A204.1 (cell line): Measurements from ENCODE around the gene TNFAIP8L3.
"Not testable (repeated sequence)": the region's sequence is repeated elsewhere in the genome, so short reads cannot be mapped to it uniquely, and the experiment has no call there.

ENCODE experiments used
- FAIRE-seq: peaks from 2 replicates; lab custom pipeline; 2012; peaks lifted over from hg19 to GRCh38; lab: Jason Lieb, UNC

The TNFAIP8L3 gene

DNA sequence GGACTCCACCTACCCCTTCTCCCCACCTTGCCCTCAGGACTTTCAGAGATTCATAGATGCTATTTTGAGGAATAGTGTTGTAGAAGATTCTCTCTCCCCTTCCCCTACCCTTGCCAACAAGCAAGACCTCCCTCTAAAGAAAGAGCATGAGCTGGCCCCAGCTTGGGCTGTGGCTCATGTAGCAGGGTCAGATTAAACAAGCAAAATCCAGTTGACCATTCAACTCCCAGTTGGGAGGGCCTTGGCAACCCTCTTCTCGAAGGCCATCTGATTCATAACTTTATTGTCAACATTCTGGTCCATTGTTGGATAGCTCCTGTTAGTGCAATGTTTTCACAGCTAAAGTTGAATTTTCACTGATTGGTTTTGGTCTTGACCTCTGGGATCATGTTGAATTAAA lies 41.1 kb downstream of the TNFAIP8L3 start:
- FAIRE-seq = no peak

GRCh38 chr15:51051776-51052175 lies 42.9 kb downstream of the TNFAIP8L3 start:
- no peak for FAIRE-seq

DNA sequence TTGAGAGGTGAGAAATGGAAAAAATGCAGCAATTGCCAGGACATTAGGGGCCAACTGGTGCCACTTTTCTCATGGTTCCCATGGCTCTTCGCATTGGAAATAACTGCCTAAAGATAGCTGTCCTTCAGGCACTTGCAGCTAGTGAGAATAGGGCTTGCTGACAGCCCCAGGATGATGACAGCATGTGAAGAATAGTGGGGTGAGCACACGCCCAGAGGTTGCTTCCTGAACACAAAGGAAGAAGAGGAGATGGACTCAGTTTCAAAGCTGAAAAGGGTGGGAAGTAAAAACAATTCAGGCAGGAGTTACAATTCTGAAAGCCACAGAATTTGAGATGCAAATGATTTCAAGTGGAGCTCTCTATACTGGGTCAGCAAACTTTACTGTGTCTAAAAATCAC lies 45.6 kb downstream of the TNFAIP8L3 start:
- FAIRE-seq = no peak

DNA sequence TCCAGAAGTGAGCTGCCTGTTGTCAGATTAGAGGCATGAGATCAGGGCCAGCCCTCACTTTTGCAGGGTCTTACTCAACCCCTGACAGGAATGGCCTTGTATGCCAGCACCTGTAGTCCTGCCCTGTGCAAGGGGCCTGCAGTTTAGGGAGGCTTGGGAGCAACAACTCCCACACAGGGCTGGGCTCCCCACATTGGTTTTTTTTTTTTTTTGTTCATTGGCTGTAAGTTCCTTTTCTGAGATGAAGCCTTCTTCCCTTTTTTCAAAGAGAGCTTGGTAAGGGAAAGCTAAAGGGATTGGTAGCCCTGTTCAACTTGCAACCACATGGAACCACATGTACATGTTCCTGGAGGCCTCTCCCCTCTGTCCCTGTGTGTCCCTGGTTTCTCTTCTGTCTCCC lies 46.4 kb downstream of the TNFAIP8L3 start:
- no peak for FAIRE-seq

- no peak for FAIRE-seq
Observed at GRCh38 chr15:51046799-51047449, 47.8 kb downstream of the TNFAIP8L3 start.

DNA sequence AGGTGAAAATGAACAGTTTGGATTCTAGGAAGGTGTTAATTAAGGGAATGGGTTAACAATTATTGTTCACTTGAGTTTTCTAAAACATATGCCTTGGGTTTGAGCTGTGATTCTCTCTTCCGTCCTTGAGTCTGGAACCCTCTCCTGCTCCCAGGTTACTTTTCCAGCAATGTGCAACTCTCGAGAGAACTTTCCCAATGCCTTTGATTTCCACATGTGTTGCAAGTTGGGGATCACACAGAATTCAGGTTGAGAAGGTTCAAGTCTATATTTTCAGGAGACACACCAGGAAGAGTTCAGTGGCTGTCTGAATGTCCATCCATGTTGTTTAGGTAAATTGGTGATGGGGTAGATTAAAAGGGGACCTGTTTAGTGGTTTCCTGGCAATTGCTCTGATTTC lies 48.7 kb downstream of the TNFAIP8L3 start:
- FAIRE-seq = no peak

- FAIRE-seq = no peak
Observed at GRCh38 chr15:51044037-51044727, 50.5 kb downstream of the TNFAIP8L3 start.

DNA sequence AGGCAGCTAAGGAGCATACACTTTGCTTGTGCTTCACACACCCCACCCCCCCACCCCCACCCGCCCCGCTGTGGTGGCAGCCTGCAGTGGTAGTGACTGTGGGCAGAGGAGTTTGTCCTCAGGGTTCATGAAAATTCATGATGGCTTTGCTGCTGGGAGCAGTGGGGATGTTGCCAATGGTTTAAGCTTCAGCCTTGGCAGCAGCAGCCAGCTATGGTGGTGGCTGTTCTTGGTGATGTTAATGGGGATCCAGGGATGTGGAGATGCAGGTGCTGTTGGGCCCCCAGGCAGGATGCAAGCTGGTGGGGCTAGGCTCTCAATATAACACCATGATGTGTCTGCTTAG lies 55.8 kb downstream of the TNFAIP8L3 start:
- no peak for FAIRE-seq

DNA sequence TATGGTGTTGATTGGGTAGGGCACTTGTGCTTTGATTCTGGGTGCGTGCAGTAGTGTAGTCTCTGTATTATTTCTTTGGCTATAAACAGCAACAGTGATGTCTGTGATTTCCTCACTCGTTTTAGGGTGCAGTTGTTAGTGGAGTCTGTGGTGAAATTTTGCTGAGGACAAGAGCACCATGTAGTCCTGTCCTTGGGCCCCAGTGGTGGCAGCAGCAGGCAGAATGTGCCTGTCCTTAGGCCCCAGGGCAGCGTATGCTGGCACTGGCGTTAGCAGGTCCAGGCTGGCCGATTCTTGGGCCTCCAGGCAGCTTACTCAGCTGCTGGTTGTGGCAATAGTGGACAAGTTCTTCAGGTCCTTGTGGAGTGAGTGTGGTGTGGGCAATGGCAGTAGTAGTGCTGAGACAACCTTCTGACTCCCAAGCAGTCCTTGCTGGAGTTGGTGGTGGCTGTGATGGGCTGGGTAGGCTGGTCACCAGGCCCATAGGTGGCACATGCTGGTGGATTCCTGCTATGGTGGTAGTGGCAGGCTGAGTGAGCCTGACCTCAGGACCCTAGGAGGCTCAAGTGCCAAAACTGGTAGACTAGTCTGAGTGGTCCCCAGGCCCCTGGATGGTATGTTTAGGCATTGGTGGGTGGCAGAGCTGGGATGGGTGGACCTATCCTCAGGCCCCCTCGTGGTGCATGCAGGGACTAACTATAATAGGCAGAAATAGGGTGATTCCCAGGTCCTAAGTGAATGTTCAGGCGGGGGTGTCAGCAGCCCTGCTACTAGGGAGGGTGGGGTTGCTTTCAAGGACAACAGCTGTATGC lies 56.3 kb downstream of the TNFAIP8L3 start:
- FAIRE-seq = no peak

- FAIRE-seq = not testable (repeated sequence)
Observed at GRCh38 chr15:51037474-51037873, 57.2 kb downstream of the TNFAIP8L3 start.

DNA sequence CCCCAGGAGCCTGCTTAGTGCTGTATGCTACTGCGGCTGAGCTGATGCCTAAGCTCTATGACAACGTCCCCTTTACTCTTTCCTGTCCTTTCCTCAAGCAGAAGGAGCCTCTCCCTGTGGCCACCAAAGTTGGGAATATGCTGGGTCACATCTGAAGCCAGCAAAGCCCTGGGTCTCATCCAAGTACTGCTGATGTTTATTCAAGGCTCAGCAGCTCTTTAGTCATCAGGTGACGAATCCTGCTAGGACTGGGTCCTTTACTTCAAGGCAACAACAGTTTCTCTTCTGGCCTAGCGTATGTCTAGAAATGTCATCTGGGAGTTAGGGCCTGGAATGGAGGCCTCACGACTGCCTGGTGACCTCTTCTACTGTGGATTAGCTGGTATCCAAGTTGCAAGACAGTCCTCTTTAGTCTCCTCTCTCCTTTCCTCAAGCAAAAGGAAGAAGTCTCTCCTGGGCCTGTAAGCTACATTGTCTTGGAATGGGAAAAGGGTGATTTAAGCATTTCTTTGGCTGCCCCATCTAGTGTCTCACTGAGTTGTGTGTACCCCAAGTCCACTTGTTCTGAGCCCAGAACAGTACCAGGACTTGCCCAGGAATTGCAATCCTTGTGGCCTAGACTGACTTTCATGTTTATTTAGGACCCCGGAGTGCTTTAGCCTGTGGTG lies 63.9 kb downstream of the TNFAIP8L3 start:
- no peak for FAIRE-seq

DNA sequence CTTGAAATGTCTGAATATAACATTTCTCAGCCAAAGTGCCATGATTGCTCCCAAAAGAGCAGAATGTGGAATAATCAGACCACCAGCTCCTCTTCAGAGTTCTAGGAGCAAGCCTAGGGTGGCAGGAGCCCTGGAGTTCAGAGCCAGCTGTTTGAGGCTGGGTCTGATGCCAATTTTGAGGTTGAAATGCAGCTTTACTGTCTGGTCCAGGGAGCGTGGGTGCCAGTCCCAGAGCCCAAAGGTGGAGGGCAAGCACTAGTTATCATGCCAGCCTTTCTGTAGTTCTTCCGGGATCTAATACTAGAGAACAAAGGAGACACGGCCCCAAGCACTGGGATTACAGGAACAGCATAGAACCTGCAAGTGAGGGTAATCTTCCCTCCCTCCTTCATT lies 69.3 kb downstream of the TNFAIP8L3 start:
- no peak for FAIRE-seq

DNA sequence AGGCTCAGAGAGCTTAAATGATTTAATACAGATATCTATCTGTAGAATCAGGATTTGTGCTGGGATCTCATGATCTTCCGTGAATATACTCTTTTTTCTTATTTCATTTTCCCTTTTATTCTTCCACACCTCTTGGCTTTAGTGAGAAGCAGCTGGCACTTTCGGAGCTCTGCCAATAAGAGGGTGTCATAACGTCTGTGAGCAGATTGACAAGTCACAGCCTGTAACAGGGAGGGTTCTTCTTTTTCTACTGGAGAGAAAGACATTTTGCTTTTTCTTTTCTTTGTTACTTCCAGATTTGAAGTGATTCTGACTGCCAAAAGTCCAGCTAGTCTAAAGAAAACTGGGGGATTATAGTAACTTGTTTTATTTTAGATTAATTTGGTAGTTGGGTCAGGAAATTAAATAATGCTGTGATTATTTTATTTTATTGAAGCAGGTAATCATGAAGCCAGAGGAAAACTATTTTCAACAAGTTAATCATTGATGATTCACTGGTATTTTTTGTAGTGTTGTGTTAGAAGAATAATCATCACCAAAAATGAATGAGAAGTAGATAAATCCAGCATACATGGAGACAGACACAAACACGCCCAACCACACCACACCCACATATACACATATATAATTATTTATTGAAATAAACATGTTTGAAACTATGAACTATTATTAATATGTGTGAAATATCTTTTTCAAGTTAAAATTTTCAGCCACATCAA lies 69.8 kb downstream of the TNFAIP8L3 start:
- no peak for FAIRE-seq

GRCh38 chr15:51023499-51023898 lies 71.2 kb downstream of the TNFAIP8L3 start:
- FAIRE-seq = no peak

DNA sequence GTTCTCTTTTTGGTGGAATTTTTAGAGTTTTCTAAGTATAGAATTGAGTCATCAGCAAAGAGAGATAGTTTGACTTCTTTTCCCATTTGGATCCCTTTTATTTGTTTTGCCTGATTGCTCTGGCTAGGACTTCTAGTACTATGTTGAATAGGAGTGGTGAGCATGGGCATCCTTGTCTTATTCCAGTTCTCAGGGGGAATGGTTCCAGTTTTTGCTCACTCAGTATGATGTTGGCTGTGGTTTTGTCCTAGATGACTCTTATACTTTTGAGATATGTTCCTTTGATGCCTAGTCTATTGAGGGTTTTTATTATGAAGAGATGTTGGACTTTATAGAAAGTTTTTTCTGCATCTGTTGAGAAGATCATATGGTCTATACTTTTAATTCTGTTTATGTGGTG lies 72.5 kb downstream of the TNFAIP8L3 start:
- FAIRE-seq = no peak

GRCh38 chr15:51016615-51017014 lies 78.1 kb downstream of the TNFAIP8L3 start:
- no peak for FAIRE-seq

DNA sequence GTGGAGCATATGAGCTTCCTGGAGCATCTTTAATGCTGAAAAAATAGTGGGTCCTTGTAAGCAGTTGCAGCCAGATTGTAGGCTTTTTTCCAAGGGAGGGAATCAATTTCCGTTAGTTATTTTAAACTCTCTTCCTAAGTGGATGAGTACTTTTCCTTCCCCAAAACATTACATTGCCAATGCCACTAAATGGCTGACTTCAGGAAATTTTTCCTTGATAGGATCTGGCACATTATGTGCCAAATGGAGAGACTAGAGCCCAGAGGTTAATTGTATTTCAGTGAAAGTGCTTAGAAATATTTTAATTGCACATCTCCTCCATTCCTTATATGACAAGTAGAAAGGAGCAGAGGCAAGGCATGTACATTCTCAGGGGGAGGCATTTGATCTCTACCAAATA lies 83.5 kb downstream of the TNFAIP8L3 start:
- no peak for FAIRE-seq

GRCh38 chr15:51007131-51007666 lies 87.5 kb downstream of the TNFAIP8L3 start:
- no peak for FAIRE-seq
